CD4-positive, alpha-beta T cell treated with Interleukin-12 subunit alpha and Interleukin-12 subunit beta, for 1 hour (primary cell): Measurements from ENCODE around the gene DHX16.

Experiments
- DNase-seq: peaks from one replicate; pipeline ENCODE4 v3.0.0-alpha.2; 2020

Gene DHX16

DNA sequence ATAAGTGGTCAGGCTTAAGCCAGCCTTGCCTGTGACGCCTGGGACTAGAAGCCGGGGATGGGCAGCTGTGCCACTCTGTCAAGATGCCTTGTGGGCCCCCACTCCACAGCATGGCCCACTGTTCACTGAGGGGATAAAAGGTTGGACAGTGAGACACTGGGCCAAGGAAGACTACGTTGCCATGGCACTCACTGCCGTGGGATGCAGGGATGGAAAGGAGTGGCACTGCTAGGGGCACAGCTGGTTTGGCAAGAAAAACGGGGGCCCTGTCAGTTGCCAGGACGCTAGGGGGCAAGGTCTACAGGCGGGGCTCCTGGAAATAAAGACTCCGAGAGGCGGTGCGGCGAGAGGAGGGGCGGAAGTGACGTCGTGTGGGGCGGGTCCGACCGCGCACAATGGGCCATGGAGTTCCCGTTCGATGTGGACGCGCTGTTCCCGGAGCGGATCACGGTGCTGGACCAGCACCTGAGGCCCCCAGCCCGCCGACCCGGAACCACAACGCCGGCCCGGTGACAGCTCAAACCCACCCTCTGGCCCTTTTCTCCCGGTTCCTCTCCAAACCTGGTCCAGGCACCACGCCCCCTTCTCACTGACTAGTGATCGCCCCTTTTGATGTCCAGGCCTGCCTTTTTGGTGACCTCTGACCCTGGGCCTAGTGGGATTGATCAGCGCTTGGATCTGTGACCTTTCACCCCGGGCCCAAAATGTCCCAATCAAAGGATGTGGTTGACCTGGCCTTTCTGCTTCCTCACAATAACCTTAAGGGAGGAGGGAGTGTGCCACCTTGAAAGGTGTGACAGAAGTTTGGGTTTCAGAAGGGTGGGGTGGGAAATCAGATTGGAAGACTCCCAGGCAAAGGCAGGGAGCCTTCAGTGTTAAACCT is 46.1 kb downstream of the DHX16 start, which contains the start of gene ATAT1:
TSS of gene ATAT1 (plus strand) at position 391 of the 883 bp plus-strand sequence.
- DNase-seq: peak; percentile 92

DNA sequence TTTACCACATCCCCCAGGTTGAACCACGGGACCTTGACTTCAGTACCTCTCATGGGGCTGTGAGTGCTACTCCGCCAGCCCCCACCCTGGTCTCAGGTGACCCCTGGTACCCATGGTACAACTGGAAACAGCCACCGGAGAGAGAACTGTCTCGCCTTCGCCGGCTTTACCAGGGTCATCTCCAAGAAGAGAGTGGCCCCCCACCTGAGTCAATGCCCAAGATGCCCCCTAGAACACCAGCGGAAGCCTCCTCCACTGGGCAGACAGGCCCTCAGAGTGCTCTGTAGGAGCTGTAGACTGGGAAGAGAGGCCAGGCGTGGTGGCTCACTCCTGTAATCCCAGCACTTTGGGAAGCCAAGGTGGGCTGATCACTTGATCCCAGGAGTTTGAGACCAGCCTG is 47.3 kb downstream of the DHX16 start:
- no peak for DNase-seq

DNA sequence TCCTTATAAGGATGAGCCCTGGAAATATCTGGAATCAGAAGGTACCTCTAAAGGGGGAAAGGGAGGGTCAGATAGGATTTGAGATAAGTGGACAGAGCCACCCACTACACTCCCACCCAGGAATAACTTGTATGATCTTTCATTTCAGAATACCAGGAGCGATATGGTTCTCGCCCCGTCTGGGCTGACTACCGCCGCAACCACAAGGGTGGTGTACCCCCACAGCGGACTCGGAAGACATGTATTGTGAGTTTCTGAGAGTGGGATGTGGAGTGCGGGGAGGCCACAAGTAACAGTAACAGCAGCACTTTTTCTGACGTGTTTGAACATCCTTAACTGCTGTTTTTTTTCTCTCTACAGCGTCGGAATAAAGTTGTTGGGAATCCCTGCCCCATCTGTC is 53.2 kb downstream of the DHX16 start:
- no peak for DNase-seq

DNA sequence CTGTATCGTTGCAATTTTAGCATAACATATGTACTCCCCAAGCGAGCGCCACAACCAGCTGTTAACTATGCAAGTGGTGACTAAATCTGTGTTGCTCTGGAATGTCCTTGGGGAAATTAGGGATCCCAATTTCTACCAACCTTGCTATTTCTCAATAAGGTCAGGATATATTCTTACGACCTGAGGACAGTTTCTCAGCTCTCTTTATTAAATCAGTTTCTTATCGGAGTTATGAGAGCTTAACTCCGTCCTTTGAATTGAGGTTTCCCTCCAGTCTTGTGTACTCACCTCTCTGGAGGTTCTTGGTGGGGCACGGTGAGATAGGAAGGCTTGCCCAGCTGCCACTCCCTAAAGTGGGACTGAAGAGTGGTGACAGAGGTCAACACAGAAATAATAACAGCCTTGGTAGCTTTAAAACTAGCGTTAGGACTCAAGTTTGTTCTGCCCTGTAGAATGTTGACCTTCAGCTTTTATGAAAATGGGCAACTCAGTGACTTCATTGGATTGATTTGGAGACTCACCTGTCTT is 54.5 kb downstream of the DHX16 start:
- DNase-seq: no peak

DNA sequence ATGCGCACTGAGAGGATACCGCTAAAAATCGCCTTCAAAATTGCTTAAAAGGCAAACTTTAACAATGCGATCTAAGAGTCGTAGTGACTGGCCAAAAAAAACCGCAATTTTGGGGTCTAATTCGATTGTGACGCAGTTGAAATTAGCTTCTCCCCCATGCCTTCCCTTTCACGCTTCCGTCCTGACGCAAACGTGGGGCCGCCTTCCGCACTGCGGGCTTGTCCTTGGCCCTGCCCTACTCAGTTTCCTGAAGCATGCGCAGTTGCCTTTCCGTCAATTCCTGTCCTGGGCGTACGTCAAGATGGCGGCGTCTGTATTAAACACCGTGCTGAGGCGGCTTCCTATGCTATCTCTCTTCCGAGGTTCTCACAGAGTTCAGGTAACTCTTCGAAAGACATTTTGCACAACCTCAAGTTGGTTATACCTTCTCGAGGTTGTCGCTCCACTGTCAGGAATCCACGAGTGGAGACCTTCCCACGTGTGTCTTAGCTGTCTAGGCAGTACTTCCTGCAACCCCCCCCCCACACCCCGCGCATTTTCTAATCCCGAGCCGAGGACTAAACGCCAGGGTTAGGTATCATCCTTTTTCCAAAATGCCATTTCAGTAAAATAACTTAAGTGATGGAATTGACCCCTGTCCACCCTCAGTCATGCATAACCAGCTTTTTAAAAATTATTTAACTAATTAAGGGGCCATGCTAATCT is 55.1 kb downstream of the DHX16 start, which contains the start of gene MRPS18B:
TSS of gene MRPS18B (plus strand) at position 276 of the 705 bp plus-strand sequence. CDS start at position 302, 26 bp downstream.
- peak; percentile 99 for DNase-seq

DNA sequence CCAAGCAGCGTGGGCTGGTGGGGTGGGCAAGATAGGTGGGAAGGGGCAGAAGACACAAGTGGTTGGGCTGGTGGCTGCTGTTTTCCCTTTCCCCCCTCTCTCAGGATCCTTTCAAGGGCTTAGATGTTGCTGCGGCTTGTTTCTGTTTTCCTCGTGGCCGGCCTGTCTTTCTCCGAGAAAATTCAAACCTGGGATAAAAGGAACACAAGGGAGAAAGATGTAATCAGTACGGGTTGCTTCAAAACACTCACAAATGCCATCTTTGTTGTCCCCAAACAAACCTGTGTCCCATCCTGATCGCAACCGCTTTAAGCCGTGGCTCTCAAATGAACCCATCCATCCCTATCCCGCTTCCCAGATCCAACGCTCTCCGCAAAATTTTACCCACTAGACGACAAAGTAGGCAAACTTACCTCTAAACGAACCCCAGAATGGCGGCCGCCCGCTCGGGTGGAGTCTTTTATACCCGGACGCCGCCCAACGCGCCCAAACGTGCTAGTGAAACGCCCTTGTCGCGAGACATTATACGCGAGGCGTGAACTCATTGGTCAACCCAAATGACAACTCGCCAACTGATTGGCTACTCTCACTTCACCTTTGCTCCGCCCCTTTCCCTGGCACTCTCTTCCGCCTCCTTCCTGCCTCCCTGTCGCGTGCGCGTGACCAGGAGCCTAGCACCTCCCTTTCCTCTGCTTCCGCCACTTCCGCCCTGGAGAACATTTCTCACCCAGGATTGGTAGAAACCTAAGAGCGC is 55.8 kb downstream of the DHX16 start, which contains the start of gene PPP1R10:
TSS of gene PPP1R10 (minus strand) at position 433 of the 754 bp plus-strand sequence. CDS start 7,299 bp downstream, outside the sequence.
- peak; percentile 100 for DNase-seq

DNA sequence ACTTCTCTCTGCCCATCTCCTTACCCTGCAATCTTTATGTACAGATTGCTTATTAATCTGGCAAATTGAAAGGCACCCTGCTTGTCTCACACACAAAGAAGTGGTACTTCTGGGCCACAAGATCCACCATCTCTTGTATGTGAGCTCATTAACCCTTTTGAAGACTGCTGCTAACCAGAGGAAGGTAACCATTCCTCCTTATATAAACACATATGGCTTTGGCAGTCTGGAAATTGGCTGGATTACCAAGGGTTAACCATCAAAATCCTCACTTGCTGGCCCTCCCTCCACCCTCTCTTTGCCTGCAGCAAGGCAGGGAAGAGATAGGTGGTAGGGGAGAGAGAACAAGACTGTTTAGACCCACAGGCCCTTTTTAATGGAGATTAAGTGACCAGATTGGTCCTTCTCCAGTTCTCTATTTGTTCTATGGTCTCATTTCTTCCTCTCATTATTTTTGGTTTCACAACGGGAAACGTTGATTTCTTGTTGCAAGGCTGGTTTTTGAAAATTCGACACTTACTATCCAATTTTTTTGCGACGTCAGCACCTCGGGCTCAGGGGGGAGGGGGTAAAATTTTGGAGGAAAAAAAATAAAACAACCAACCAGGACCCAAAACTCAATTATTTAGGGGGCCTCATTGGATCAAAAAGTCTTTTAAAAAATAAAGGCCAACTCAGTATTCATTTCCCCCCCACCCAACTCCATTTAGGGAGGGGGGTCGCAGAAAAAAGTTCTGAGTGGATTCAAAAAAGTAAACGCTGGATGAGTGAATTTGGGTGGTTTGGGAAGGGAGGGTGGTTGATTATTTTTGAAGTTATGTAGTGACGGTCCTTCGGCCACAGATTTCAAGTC is 56.6 kb downstream of the DHX16 start:
- DNase-seq: peak; percentile 69

DNA sequence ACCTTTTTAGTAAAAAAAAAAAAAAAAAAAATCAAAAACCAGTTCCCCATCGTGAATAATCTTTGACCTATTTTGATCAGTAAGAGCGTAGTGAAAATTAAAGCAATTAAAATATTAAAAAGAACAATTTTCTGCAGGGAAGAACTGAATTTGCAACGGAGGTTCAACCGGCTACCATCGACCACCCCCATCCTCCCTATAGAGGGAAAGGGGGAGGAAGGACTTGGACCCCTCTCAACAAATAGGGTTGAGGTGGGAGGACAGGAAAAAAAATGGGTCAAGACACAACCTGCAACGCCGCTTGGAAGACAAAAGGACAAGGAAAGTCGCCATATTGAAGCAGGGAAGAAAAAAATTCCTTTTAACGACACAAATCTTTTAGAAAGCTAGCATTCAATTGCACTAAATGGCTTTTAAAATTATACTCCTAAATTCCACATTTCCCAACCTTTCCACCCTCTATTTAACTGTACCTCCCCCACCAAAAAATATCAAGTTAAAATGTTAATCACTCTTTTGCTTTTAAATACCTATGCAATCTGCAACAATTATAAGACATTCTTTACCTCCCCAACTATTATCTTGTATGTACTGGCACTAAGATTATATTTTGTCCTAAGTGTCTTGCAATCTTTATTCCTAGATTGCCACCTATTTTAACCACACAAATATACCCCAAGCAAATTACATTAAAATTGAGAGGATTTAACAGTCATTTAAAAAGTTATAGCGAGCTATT is 57.4 kb downstream of the DHX16 start:
- DNase-seq: peak; percentile 69

DNA sequence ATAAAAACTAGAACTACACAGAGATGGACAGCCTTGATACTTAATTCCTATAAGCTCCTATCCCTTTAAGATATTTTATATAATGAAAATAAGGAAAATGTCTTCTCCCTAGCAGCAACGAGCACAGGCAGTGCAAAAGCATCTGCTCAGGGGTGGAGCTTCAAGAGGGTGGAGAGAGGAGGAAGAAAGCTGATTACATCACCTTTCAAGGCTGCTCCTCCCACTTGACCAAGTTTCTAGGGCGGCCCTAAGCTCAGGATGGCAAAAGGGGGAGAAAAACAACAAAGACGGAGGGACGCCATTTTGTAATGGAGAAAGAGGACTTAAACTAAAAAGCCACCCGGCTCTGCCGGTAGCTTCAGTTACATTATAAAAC is 58.0 kb downstream of the DHX16 start:
- peak; percentile 96 for DNase-seq

DNA sequence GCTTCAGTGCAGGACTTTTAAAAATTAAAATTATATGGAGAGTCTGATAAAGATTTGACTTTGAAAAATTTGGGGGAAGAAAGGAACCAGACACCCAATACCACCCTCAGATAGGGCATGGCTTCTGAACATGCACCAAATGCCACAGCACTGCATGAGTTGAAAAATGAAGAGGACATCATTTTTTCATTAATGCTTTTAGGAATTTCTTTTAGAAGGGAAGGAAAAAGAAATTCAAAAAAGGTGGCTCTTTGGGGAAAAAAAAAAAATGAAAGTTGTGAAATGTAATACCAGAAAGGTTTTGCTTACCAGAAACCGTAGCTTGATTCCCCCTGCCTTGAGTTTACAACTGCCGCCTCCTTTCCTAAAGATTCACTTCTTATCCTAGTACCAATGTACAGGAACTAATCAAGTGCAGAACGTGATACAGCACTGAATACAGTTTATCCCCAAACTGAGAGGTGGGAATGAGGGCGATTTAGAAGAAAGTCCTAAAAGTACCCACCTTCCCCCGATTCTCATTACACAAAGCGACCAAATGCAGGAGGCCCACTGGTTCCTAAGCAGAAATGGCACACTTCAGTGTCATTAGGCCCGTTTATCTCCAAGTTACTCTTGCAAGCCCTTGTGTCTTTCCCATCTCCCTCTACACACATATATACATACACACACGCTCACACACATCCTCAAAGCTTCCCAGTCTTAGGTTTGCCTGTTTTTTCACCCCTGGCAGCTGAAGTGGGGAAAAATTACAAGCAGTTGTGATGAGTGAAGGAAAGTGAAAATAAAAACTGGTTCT is 58.6 kb downstream of the DHX16 start:
- DNase-seq: peak; percentile 40

DNA sequence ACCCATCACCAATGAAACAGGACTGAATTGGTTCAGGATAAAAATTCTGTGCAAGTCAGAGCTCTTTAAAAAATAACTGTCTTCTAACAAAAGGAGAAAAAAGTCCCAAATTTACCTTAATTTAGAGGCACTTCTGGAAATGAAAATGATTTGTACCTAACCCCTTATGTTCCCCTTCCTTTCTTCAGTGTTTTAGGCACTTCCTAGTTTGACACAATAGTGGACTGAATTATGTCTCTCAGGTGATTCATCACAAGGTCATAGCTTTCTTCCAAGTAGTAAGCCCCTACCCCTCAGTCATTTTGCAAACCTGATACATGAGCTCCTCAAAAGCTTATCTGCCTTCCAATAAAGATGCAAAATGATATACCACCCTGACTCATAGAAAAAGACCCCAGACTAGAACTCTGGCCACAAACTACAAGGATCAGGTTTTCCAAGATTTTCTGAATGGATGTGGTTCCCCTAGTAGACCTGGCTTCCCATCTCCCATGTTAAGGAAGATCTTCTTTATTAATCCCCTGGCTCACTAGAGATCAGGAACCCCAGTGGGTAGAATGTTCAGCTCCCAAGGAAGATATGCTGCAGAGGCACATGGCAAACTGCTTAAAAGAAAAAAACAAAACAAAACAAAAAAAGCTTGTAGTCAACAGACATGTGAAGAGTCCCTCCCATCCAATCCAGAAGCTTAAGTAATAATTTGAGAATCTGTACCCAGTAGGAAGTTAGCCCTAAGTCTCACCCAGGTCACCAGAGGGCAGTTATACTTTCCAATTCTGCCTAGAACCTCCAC is 59.4 kb downstream of the DHX16 start:
- DNase-seq: peak; percentile 28

DNA sequence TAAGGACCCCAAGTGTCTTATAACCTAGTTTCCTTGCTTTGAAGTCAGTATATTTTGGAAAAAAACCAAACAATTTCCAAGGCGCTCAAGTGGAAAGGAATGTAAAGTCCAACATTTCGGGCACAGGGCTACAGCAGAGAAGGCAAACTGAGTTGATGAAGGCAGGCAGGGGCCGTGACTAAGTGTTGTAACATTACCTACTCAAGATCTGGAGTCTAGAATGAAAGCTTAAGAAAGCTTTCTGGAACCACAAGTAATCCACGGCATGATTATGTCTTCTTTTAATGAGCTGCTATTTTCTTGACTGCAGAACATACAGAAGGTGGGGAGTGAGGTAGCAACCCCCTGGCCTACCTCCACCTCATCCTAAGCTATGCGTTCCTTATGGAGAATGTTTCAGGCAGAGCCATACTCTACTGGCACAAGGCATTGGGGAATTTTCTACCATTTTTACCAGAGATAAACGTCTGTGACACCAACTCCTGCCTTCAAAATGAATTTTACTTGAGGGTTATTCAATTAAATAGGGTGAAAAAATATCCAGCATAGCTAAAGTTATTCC is 60.0 kb downstream of the DHX16 start:
- DNase-seq: no peak

DNA sequence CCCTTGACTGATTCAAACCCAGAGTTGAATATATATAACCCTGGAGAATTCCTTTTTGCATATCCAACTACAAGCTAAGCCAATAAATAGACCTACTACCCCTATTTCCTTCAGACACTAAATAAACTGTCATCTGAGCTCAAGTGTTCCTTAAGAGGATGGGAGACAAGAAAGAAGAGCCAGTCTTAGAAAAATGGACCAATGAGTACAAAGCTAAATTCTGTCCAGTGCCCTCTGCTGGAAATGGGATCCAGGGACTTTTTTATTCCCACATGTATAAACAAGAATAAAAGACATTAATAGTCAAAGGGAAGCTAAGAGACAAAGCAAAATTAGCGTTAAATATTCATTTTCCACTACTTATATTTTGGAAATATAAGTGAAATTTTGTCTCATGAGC is 60.6 kb downstream of the DHX16 start:
- DNase-seq: no peak

DNA sequence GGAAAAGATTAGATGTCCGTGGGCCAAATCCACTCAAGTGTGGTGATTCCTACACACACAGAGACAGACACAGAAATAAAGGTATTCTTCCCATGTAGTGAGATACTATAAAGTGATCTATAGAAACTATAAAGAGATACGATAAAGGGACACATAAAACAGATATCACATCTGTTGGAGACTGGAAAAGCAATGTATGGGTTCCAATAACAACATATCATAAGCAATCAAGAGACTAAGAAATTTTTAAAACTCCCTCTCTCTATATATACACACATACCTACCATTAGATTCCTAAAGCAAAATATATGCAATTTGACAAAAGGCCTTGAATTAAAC is 61.0 kb downstream of the DHX16 start:
- DNase-seq: no peak

DNA sequence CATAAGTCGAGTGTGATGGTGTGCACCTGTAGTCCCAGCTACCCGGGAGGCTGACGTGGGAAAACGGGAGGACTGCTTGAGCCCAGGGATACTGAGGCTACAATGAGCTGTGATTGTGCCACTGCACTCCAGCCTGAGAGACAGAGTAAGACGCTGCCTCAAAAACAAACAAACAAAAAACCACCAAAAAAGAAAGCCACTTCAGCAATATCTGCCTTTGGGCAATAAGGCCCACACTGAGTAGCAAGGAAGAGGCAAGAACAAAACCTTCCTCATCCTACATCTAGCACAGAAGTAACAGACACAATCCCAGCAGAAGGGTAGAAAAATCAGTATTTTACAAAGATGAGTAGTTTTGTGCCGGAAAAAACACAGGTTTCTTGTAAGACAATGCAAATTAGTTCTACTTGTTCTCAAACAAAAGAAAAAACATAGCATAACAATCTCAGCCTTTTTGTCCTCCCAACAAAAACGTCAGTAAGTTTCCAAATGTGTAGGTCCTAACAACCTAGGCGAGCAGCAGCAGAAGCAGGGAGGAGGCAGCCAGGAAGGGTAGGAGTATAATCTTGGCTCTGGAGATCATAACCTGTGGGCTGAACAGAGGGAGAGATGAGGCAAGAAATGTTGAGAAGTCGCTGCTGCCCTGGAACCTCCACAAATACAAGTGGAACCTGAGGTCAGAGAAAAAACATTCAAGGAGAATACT is 61.5 kb downstream of the DHX16 start:
- no peak for DNase-seq

DNA sequence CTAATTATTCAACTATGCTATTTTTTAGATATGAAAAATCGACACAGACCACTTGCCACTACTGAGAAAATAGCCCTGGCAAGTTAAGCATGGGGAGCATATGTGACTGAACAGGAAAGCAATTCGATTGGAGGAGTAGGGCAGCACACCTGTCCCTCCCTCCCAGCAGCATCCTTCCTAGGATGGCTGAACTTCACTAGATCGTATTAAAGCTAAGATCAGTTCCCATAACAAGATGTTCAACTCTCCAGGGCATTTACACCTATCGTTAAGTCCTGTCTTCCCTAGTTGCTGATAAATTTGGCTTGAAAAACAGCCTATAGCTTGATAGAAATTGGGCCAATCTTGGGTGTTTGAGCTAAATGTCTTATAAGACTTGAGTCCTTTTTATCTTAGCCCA is 62.7 kb downstream of the DHX16 start:
- no peak for DNase-seq

DNA sequence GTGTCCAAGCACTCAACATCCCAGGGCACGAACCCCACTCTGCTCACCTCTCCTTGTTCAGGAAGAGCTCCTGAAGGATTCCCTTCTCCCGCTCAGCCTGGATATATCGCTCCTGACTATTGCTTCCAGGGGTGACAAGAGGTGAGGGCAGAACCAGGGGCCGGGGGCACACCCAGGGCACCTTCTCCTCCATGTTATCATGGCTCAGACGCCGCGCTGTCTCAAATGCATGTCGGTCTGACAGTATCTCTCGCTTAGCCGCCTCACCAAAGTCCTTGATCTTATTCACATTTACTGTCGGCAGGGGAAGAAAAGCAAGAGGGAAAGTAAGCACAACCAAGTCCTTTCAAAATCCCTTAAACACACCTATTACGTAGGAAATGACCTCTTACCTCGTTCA is 68.8 kb downstream of the DHX16 start:
- no peak for DNase-seq
